Osteocyte (in vitro differentiated cells): ENCODE results near the gene PHF20. TPM values are rescaled to one million over a fixed set of nuclear protein-coding genes. Genes with fewer than 3 reads are reported as not detected.
"Not testable (repeated sequence)": the region's sequence is repeated elsewhere in the genome, so short reads cannot be mapped to it uniquely, and the experiment has no call there.

Experiments
- DNase-seq: peaks from one replicate; pipeline ENCODE4 v3.0.0; 2021; ENCODE audit warnings: mixed read lengths; ENCODE audit not compliant: unreplicated experiment; ENCODE audit errors: extremely low spot score
- H3K27ac Mint-ChIP-seq: one replicate; pipeline ENCODE4 v1.8.0; 2021; ENCODE audit warnings: mild to moderate bottlenecking, mixed read lengths; ENCODE audit not compliant: unreplicated experiment
- H3K27me3 Mint-ChIP-seq: one replicate; pipeline ENCODE4 v1.8.0; 2021; ENCODE audit warnings: mixed read lengths; ENCODE audit not compliant: unreplicated experiment
- H3K36me3 Mint-ChIP-seq: one replicate; pipeline ENCODE4 v1.8.0; 2021; ENCODE audit warnings: mixed read lengths; ENCODE audit not compliant: unreplicated experiment
- H3K4me1 Mint-ChIP-seq: one replicate; pipeline ENCODE4 v1.8.0; 2021; ENCODE audit warnings: mixed read lengths; ENCODE audit not compliant: unreplicated experiment
- H3K4me3 Mint-ChIP-seq: one replicate; pipeline ENCODE4 v1.8.0; 2021; ENCODE audit warnings: mild to moderate bottlenecking, moderate library complexity, mixed read lengths; ENCODE audit not compliant: unreplicated experiment
- H3K9me3 Mint-ChIP-seq: one replicate; pipeline ENCODE4 v1.8.0; 2021; ENCODE audit warnings: mixed read lengths; ENCODE audit not compliant: unreplicated experiment
- CTCF ChIP-seq: fragments of 200-600 bp; sonication (generic); IDR thresholded peaks from 2 replicates; pipeline ENCODE4 v1.5.0; 2021; ENCODE audit warnings: antibody characterized with exemption, mild to moderate bottlenecking, moderate library complexity
- long read RNA-seq: library from polyadenylated mRNA; unstranded; transcript quantifications from one replicate; pipeline ENCODE4 v2.0.0, GENCODE V29; 2021
- total RNA-seq: library from RNA; stranded (reverse); gene quantifications from 2 replicates; pipeline ENCODE4 v1.2.1, GENCODE V29; 2021

PHF20 gene
- 38.1 and 42.1 TPM in 2 replicates for total RNA-seq
- long read RNA-seq, partial matches to known transcripts, result 193 of 241 reads
- long read RNA-seq, other reads (novel, unspliced or antisense), result 46 of 241 reads

GRCh38 chr20:35771689-35772562 is at the start of gene PHF20:
PHF20 (plus strand) TSS chr20:35772015; CDS start chr20:35801523, 29,508 bp downstream.
- H3K4me3 Mint-ChIP-seq, result peak within 1 kb of the TSS; percentile 89
- H3K4me1 Mint-ChIP-seq, result peaks cover 61% of the 10 kb centered on the region
- H3K27ac Mint-ChIP-seq, result peak within 1 kb of the TSS; percentile 94
- peaks cover 2% of the 10 kb centered on the region for H3K36me3 Mint-ChIP-seq
- no peak for TF ChIP-seq CTCF
- no peaks in the 10 kb centered on the region for H3K27me3 Mint-ChIP-seq
- DNase-seq, result peak; percentile 99
- no peaks in the 10 kb centered on the region for H3K9me3 Mint-ChIP-seq

GRCh38 chr20:35723275-35723639 is 48.6 kb upstream of the PHF20 start:
- peaks cover 45% of the 10 kb centered on the region for H3K36me3 Mint-ChIP-seq
- not testable (repeated sequence) for H3K27ac Mint-ChIP-seq, H3K9me3 Mint-ChIP-seq, H3K4me1 Mint-ChIP-seq, DNase-seq, H3K27me3 Mint-ChIP-seq, H3K4me3 Mint-ChIP-seq

GRCh38 chr20:35723652-35724320 is 48.0 kb upstream of the PHF20 start:
- not testable (repeated sequence) for H3K4me3 Mint-ChIP-seq, H3K27me3 Mint-ChIP-seq, DNase-seq, H3K4me1 Mint-ChIP-seq, H3K9me3 Mint-ChIP-seq, H3K27ac Mint-ChIP-seq
- H3K36me3 Mint-ChIP-seq, result peaks cover 45% of the 10 kb centered on the region

GRCh38 chr20:35724321-35725230 is 47.2 kb upstream of the PHF20 start:
- H3K27me3 Mint-ChIP-seq, result no peaks in the 10 kb centered on the region
- no peaks in the 10 kb centered on the region for H3K9me3 Mint-ChIP-seq
- peaks cover 45% of the 10 kb centered on the region for H3K36me3 Mint-ChIP-seq
- DNase-seq, result no peak
- TF ChIP-seq CTCF, result no peak
- no peaks in the 10 kb centered on the region for H3K4me1 Mint-ChIP-seq
- H3K27ac Mint-ChIP-seq, result no peak overlapping the region
- no peak overlapping the region for H3K4me3 Mint-ChIP-seq

- Mint-ChIP-seq H3K36me3 (peaks cover 43% of the 10 kb centered on the region), H3K27ac (no peak overlapping the region)
- no peak for TF ChIP-seq CTCF
These were observed 44.7 kb upstream of the PHF20 start for GRCh38 chr20:35726842-35727711.

More at GRCh38 chr20:35726842-35727711, 44.7 kb upstream of the PHF20 start:
- Mint-ChIP-seq H3K4me1 (peaks cover 13% of the 10 kb centered on the region), H3K27me3 (no peaks in the 10 kb centered on the region), H3K9me3 (no peaks in the 10 kb centered on the region), H3K4me3 (no peak overlapping the region)
- DNase-seq, result no peak
